ENCODE measurements around the gene ACAN.

GRCh38 chr15:88913017-88913849 lies 110.0 kb downstream of the ACAN start, which contains the start of gene MFGE8:
- TF ChIP-seq CTCF (conservative IDR thresholded peaks at IDR 0.05 in 1 of 2, IDR thresholded peaks at IDR 0.05 in 1 of 2; ENCODE audit: extremely low read depth in 1 of 2, insufficient read depth in 1 of 2, low read depth in 1 of 2, low read length in 2 of 2) (no peak), EZH2 (IDR thresholded peaks at IDR 0.05; ENCODE audit: borderline replicate concordance, low read length) (no peak)
